Umbilical cord (tissue), 2 donors: ENCODE measurements around the gene IGF2BP1. TPM values are rescaled to one million over a fixed set of nuclear protein-coding genes. Genes with fewer than 3 reads are reported as not detected.
"Not testable (repeated sequence)": the region's sequence is repeated elsewhere in the genome, so short reads cannot be mapped to it uniquely, and the experiment has no call there.

Experiments used
- DNase-seq: peaks from one replicate; pipeline ENCODE4 v3.0.0-alpha.2; 2015; ENCODE audit warnings: low spot score
- total RNA-seq: library from RNA; depleted of rRNA; stranded (reverse); fragments of >200 nt; gene quantifications from one replicate; pipeline ENCODE4 v1.2.3, GENCODE V29; 2014; ENCODE audit warnings: low replicate concordance; ENCODE audit not compliant: insufficient read depth

Gene IGF2BP1
- total RNA-seq, 1 donor from 2014 or later = 9.4 TPM

GRCh38 chr17:49053171-49053829 lies 56.1 kb downstream of the IGF2BP1 start:
- DNase-seq = no peak

DNA sequence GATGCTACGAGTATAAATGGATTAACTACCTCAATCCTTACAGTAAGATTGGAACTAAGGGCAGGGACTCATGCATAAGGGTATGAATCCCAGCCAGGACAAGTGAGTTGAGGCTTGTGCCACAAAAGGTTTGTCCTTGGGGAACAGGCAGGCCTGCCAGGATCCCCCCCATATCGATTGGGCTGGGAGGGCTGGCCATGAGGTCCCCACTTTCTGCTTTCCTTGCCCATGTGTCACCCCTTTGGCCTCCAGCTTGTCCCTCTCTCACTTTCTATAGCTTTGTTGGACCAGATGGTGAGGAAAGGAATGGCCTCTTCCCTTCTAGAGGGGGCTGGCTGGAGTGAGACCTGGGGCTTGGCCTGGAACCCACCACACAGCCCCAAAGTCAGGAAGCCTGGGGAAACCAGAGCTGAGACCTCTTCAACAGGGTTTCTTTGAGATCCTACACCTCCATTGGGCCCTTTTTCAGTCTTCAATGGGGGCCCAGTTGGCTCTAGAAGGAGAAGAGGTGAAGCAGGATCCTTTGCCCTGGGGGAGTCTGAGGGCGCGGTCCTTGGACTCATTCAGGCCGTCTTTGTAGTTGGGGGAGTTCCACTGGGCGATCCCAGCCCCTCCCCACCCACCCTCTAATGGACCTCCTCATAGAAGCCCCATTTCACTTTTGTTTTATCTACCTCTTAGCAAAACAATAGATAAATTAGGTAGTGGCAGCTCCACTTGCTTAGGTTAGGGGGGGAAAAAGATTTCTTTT lies 57.3 kb downstream of the IGF2BP1 start:
- DNase-seq = no peak

- DNase-seq = no peak
Observed at GRCh38 chr17:49055181-49055927, 58.2 kb downstream of the IGF2BP1 start.

GRCh38 chr17:49061524-49061943 lies 64.3 kb downstream of the IGF2BP1 start:
- no peak for DNase-seq

GRCh38 chr17:49063652-49064051 lies 66.5 kb downstream of the IGF2BP1 start:
- no peak for DNase-seq

- DNase-seq = no peak
Observed at GRCh38 chr17:49067163-49067562, 70.0 kb downstream of the IGF2BP1 start.

GRCh38 chr17:49069585-49070273 lies 72.5 kb downstream of the IGF2BP1 start:
- no peak for DNase-seq

GRCh38 chr17:49071106-49071505 lies 73.9 kb downstream of the IGF2BP1 start:
- DNase-seq = no peak

GRCh38 chr17:49074851-49075540 lies 77.8 kb downstream of the IGF2BP1 start:
- no peak for DNase-seq

GRCh38 chr17:49076573-49077384 lies 79.6 kb downstream of the IGF2BP1 start:
- no peak for DNase-seq

- DNase-seq = no peak
Observed at GRCh38 chr17:49078248-49078647, 81.1 kb downstream of the IGF2BP1 start.

DNA sequence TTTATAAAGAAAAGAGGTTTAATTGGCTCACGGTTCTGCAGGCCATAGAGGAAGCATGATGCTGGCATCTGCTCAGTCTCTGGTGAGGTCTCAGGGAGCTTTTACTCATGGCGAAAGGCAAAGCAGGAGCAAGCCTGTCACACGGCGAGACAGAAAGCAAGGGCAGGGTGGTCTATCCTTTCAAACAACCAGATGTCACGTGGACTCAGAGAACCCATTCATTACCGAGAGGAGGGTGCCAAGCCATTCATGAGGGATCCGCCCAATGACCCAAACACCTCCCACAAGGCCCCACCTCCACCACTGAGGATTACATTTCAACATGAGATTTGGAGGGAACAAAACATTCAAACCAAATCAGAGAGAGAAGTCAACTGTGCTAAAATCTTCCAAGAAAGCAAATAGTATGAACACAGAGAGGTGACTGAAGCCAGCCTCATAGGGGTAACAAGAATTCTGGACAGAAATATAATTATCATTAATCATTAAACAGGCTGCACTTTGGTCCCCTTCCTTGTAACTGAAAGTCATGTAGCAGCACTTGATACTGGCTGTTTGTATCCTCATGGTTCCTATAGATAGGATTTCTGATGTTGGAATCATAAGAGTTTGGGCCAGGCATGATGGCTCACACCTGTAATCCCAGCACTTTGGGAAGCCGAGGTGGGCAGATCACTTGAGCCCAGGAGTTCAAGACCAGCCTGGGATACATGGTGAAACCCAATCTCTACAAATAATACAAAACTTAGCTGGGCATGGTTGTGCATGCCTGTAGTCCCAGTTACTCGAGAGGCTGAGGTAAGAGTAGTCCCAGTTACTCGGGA lies 82.9 kb downstream of the IGF2BP1 start:
- DNase-seq = no peak

GRCh38 chr17:49082231-49082630 lies 85.0 kb downstream of the IGF2BP1 start:
- DNase-seq = no peak

- DNase-seq = not testable (repeated sequence)
Observed at GRCh38 chr17:49085046-49085445, 87.9 kb downstream of the IGF2BP1 start.

- DNase-seq = no peak
Observed at GRCh38 chr17:49085565-49086315, 88.6 kb downstream of the IGF2BP1 start.

GRCh38 chr17:49086316-49086605 lies 89.1 kb downstream of the IGF2BP1 start:
- no peak for DNase-seq

DNA sequence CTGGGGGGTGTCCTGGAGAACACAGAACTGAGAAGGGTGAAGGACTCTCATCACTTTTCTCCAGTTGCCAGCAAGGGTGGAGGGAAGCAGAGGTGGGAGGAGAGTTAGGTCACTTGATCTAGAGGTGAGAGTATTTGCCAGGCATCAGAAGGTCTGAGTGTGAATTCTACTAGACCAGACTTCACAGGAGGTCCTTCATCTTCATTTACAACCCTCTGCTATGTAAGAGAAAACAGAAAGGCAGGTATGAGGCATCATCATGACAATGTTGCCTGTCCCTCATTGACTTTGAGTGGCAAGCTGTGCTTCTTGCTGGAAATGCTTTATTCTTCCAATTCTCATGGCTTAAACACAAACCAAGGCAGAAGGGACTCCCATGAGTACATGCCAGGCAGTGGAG lies 89.5 kb downstream of the IGF2BP1 start:
- no peak for DNase-seq

- no peak for DNase-seq
Observed at GRCh38 chr17:49089094-49089493, 91.9 kb downstream of the IGF2BP1 start.
